ENCODE measurements around the gene GAS5.

Gene GAS5

DNA sequence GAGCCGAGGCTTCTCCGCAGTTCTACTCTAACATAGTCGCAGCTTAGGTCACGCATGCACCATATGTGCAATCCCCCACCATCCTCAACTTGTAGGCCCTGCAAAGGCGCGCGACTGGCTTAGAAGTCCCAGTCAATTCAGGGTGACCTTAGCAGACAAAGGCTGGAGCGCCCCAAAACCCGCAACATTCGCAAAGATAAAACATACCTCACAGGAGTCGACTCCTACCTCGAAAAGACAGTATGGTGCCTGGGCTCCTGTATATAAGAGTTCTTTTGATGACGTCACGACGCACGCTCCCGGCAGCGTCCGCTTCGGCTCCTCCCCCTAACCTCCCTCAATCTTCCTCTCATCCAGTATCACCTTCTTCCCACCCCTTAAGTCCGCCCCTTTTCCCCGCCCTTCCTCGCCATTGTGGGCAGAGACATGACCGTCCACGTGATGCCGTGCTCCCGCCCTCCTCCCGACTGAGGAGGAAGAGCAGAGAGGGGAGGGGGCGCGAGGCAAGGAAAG lies at the start of gene GAS5:
GAS5 (minus strand) TSS at position 237 of the 513 bp plus-strand sequence.
- Histone ChIP-seq H3K9me3 (ENCODE audit: control insufficient read depth, insufficient read depth, low read depth, low read length) (no peaks in the 10 kb centered on the region), H3K36me3 (ENCODE audit: control insufficient read depth, insufficient read depth, low read length) (peaks cover 62% of the 10 kb centered on the region), H3K27me3 (ENCODE audit: control insufficient read depth, insufficient read depth, low read length) (no peaks in the 10 kb centered on the region), H3K4me1 (ENCODE audit: control insufficient read depth, insufficient read depth, low read length) (0 out of 2 replicates have a peak, but pooled peaks cover 4% of the 10 kb centered on the region), H3K4me3 (ENCODE audit: low read depth, low read length) (peak within 1 kb of the TSS; percentile 97), H3K27ac (ENCODE audit: low read depth, low read length) (peak within 1 kb of the TSS; percentile 96), H3K9ac (ENCODE audit: low read length) (peak within 1 kb of the TSS; percentile 98)

GRCh38 chr1:173917149-173917548 lies 49.4 kb upstream of the GAS5 start, which contains the start of gene SERPINC1:
Gene SERPINC1, minus strand, starts transcription at chr1:173917327. Its CDS starts 68 bp downstream, at chr1:173917259.
- Histone ChIP-seq H3K27me3 (ENCODE audit: control insufficient read depth, insufficient read depth, low read length) (no peaks in the 10 kb centered on the region), H3K9me3 (ENCODE audit: control insufficient read depth, insufficient read depth, low read depth, low read length) (no peaks in the 10 kb centered on the region), H3K36me3 (ENCODE audit: control insufficient read depth, insufficient read depth, low read length) (no peaks in the 10 kb centered on the region), H3K4me3 (ENCODE audit: low read depth, low read length) (no peak within 1 kb of the TSS), H3K9ac (ENCODE audit: low read length) (no peak within 1 kb of the TSS), H3K27ac (ENCODE audit: low read depth, low read length) (no peak within 1 kb of the TSS), H3K4me1 (ENCODE audit: control insufficient read depth, insufficient read depth, low read length) (peaks cover 3% of the 10 kb centered on the region; the same call in 1 of the 2 replicates)

- Histone ChIP-seq H3K4me1 (ENCODE audit: control insufficient read depth, insufficient read depth, low read length) (peaks cover 3% of the 10 kb centered on the region; the same call in 1 of the 2 replicates), H3K36me3 (ENCODE audit: control insufficient read depth, insufficient read depth, low read length) (no peaks in the 10 kb centered on the region), H3K9me3 (ENCODE audit: control insufficient read depth, insufficient read depth, low read depth, low read length) (no peaks in the 10 kb centered on the region), H3K27me3 (ENCODE audit: control insufficient read depth, insufficient read depth, low read length) (no peaks in the 10 kb centered on the region), H3K27ac (ENCODE audit: low read depth, low read length) (no peak overlapping the region), H3K9ac (ENCODE audit: low read length) (no peak overlapping the region), H3K4me3 (ENCODE audit: low read depth, low read length) (no peak overlapping the region)
Measured at GRCh38 chr1:173916667-173917066, 48.9 kb upstream of the GAS5 start.

DNA sequence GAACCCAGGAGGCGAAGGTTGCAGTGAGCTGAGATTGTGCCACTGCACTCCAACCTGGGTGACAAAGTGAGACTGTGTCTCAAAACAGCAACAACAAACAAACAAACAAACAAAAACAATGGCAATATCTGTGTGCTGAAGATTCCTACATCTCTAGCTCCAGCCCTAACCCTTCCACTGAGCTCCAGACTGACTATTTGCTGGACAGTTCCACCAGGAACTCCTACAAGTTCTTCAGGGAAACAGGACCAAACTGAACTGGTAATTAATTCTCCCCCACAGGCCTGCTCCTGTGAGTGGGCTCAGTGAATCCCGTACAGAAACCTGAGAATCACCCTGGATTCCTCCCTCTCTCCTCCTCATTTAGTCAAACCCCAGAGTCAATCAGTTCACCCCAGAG lies 47.8 kb upstream of the GAS5 start:
- Histone ChIP-seq H3K4me1 (ENCODE audit: control insufficient read depth, insufficient read depth, low read length) (peaks cover 3% of the 10 kb centered on the region; the same call in 1 of the 2 replicates), H3K36me3 (ENCODE audit: control insufficient read depth, insufficient read depth, low read length) (no peaks in the 10 kb centered on the region), H3K27me3 (ENCODE audit: control insufficient read depth, insufficient read depth, low read length) (no peaks in the 10 kb centered on the region), H3K27ac (ENCODE audit: low read depth, low read length) (no peak overlapping the region), H3K4me3 (ENCODE audit: low read depth, low read length) (no peak overlapping the region), H3K9me3 (ENCODE audit: control insufficient read depth, insufficient read depth, low read depth, low read length) (no peaks in the 10 kb centered on the region), H3K9ac (ENCODE audit: low read length) (no peak overlapping the region)

DNA sequence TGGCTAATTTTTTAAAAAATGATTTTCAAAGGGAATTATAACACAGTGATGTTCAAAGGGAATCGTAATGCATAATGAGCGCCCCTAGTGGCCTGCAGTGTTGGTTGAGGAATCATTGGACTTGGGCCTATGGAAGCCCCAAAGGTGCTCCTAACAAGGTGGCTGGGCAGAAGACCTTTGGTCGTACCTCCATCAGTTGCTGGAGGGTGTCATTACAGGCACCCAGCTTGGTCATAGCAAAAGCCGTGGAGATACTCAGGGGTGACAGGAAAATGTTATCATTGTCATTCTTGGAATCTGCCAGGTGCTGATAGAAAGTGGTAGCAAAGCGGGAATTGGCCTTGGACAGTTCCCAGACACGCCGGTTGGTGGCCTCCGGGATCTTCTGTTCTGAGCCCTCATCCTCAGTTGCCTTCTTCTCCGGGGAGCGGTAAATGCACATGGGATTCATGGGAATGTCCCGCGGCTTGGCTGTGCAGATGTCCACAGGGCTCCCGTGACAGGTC lies 46.6 kb upstream of the GAS5 start:
- Histone ChIP-seq H3K9ac (ENCODE audit: low read length) (no peak overlapping the region), H3K4me3 (ENCODE audit: low read depth, low read length) (no peak overlapping the region), H3K4me1 (ENCODE audit: control insufficient read depth, insufficient read depth, low read length) (peaks cover 3% of the 10 kb centered on the region; the same call in 1 of the 2 replicates), H3K36me3 (ENCODE audit: control insufficient read depth, insufficient read depth, low read length) (no peaks in the 10 kb centered on the region), H3K9me3 (ENCODE audit: control insufficient read depth, insufficient read depth, low read depth, low read length) (no peaks in the 10 kb centered on the region), H3K27ac (ENCODE audit: low read depth, low read length) (no peak overlapping the region), H3K27me3 (ENCODE audit: control insufficient read depth, insufficient read depth, low read length) (no peaks in the 10 kb centered on the region)

GRCh38 chr1:173913111-173913510 lies 45.3 kb upstream of the GAS5 start:
- Histone ChIP-seq H3K27me3 (ENCODE audit: control insufficient read depth, insufficient read depth, low read length) (no peaks in the 10 kb centered on the region), H3K9me3 (ENCODE audit: control insufficient read depth, insufficient read depth, low read depth, low read length) (no peaks in the 10 kb centered on the region), H3K4me3 (ENCODE audit: low read depth, low read length) (no peak overlapping the region), H3K9ac (ENCODE audit: low read length) (no peak overlapping the region), H3K4me1 (ENCODE audit: control insufficient read depth, insufficient read depth, low read length) (peaks cover 2% of the 10 kb centered on the region; the same call in 1 of the 2 replicates), H3K27ac (ENCODE audit: low read depth, low read length) (no peak overlapping the region), H3K36me3 (ENCODE audit: control insufficient read depth, insufficient read depth, low read length) (no peaks in the 10 kb centered on the region)

- Histone ChIP-seq H3K27ac (ENCODE audit: low read depth, low read length) (no peak overlapping the region), H3K4me3 (ENCODE audit: low read depth, low read length) (no peak overlapping the region), H3K4me1 (ENCODE audit: control insufficient read depth, insufficient read depth, low read length) (peaks cover 27% of the 10 kb centered on the region), H3K27me3 (ENCODE audit: control insufficient read depth, insufficient read depth, low read length) (no peaks in the 10 kb centered on the region), H3K9me3 (ENCODE audit: control insufficient read depth, insufficient read depth, low read depth, low read length) (no peaks in the 10 kb centered on the region), H3K36me3 (ENCODE audit: control insufficient read depth, insufficient read depth, low read length) (no peaks in the 10 kb centered on the region), H3K9ac (ENCODE audit: low read length) (no peak overlapping the region)
Measured at GRCh38 chr1:173903827-173904531, 36.2 kb upstream of the GAS5 start.

- Histone ChIP-seq H3K4me1 (ENCODE audit: control insufficient read depth, insufficient read depth, low read length) (peaks cover 27% of the 10 kb centered on the region), H3K27ac (ENCODE audit: low read depth, low read length) (no peak overlapping the region), H3K4me3 (ENCODE audit: low read depth, low read length) (no peak overlapping the region), H3K27me3 (ENCODE audit: control insufficient read depth, insufficient read depth, low read length) (no peaks in the 10 kb centered on the region), H3K9me3 (ENCODE audit: control insufficient read depth, insufficient read depth, low read depth, low read length) (no peaks in the 10 kb centered on the region), H3K36me3 (ENCODE audit: control insufficient read depth, insufficient read depth, low read length) (no peaks in the 10 kb centered on the region), H3K9ac (ENCODE audit: low read length) (no peak overlapping the region)
Measured at GRCh38 chr1:173900992-173901391, 33.2 kb upstream of the GAS5 start.

DNA sequence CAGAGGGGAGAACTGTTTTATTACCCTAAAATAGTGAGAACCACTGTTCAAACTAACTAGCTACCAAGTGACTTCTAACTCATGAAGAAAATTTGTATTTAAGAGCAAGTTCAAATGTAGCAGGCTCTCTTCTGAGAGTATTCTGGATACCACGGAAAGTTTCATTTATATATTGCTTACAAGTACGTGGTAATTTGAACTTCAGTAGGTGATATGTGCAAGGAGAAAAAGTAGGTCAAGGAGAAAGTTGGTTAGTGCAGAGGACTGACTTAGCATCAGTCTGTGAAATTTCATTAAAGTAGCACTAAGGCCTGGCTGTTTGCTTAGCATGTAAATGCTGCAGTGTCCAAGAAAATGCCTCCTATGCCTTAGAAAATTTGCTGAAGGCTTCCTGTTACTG lies 32.6 kb upstream of the GAS5 start:
- peaks cover 27% of the 10 kb centered on the region for H3K4me1 ChIP-seq (ENCODE audit: control insufficient read depth, insufficient read depth, low read length)
- peak overlapping the region; percentile 17; the same call in 1 of the 2 replicates for H3K27ac ChIP-seq (ENCODE audit: low read depth, low read length)
- H3K36me3 ChIP-seq (ENCODE audit: control insufficient read depth, insufficient read depth, low read length), result no peaks in the 10 kb centered on the region
- no peaks in the 10 kb centered on the region for H3K9me3 ChIP-seq (ENCODE audit: control insufficient read depth, insufficient read depth, low read depth, low read length)
- no peaks in the 10 kb centered on the region for H3K27me3 ChIP-seq (ENCODE audit: control insufficient read depth, insufficient read depth, low read length)
- no peak overlapping the region for H3K4me3 ChIP-seq (ENCODE audit: low read depth, low read length)
- no peak overlapping the region for H3K9ac ChIP-seq (ENCODE audit: low read length)

GRCh38 chr1:173894189-173894588 lies 26.4 kb upstream of the GAS5 start:
- no peaks in the 10 kb centered on the region for H3K27me3 ChIP-seq (ENCODE audit: control insufficient read depth, insufficient read depth, low read length)

DNA sequence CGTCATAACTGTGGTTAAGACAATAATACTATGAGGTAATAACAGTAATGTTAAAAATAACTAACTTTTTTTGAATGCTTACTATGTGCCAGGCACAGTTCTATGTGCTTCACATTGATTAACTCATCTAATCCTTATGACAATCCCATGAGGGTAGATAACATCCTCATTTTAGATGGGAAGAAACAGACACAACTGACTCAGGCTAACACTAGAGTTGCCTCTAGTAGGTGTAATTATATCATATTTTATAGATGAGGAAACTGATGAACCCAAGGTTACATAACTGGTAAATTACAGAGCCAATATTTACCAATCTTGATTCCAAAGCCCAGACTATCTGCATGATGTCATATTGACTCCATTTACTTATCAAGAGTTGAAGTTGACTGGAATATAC lies 25.8 kb upstream of the GAS5 start:
- Histone ChIP-seq H3K9me3 (ENCODE audit: control insufficient read depth, insufficient read depth, low read depth, low read length) (no peaks in the 10 kb centered on the region), H3K4me1 (ENCODE audit: control insufficient read depth, insufficient read depth, low read length) (peaks cover 14% of the 10 kb centered on the region), H3K9ac (ENCODE audit: low read length) (no peak overlapping the region), H3K36me3 (ENCODE audit: control insufficient read depth, insufficient read depth, low read length) (no peaks in the 10 kb centered on the region), H3K27me3 (ENCODE audit: control insufficient read depth, insufficient read depth, low read length) (no peaks in the 10 kb centered on the region), H3K27ac (ENCODE audit: low read depth, low read length) (no peak overlapping the region), H3K4me3 (ENCODE audit: low read depth, low read length) (no peak overlapping the region)

More at GRCh38 chr1:173894189-173894588, 26.4 kb upstream of the GAS5 start:
- Histone ChIP-seq H3K4me3 (ENCODE audit: low read depth, low read length) (no peak overlapping the region), H3K9me3 (ENCODE audit: control insufficient read depth, insufficient read depth, low read depth, low read length) (no peaks in the 10 kb centered on the region), H3K4me1 (ENCODE audit: control insufficient read depth, insufficient read depth, low read length) (peaks cover 9% of the 10 kb centered on the region), H3K9ac (ENCODE audit: low read length) (no peak overlapping the region), H3K27ac (ENCODE audit: low read depth, low read length) (no peak overlapping the region), H3K36me3 (ENCODE audit: control insufficient read depth, insufficient read depth, low read length) (no peaks in the 10 kb centered on the region)
